Measurements from ENCODE around the gene BCAS4.
"Not testable (repeated sequence)": the region's sequence is repeated elsewhere in the genome, so short reads cannot be mapped to it uniquely, and the experiment has no call there.

BCAS4 gene

DNA sequence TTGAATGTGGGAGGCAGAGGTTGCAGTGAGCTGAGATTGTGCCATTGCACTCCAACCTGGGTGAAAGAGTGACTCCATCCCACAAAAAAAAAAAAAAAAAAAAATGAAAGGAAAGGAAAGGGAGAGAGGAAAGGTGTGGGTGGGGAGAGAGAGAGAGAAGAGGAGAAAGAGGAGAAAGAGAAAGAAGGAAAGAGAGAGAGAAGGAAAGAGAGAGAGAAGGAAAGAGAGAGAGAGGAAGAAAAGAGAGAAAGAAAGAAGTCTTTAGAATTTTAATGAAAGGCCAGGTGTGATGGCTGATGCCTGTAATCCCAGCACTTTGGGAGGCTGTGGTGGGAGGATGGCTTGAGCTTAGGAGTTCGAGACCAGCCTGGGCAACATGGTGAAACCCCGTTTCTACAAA lies 7.7 kb upstream of the BCAS4 start:
- DNase-seq (ENCODE audit: insufficient read length, low spot score) (no peak), FAIRE-seq (no peak)
- TF ChIP-seq PAX5 (IDR thresholded peaks at IDR 0.05; ENCODE audit: insufficient read depth, low read length, severe bottlenecking), result no peak
- no peak for TF ChIP-seq POLR2A (IDR thresholded peaks at IDR 0.05; ENCODE audit: low read depth, low read length)
- TF ChIP-seq POLR2AphosphoS5 (IDR thresholded peaks at IDR 0.05; ENCODE audit: low read depth, low read length), result no peak

DNA sequence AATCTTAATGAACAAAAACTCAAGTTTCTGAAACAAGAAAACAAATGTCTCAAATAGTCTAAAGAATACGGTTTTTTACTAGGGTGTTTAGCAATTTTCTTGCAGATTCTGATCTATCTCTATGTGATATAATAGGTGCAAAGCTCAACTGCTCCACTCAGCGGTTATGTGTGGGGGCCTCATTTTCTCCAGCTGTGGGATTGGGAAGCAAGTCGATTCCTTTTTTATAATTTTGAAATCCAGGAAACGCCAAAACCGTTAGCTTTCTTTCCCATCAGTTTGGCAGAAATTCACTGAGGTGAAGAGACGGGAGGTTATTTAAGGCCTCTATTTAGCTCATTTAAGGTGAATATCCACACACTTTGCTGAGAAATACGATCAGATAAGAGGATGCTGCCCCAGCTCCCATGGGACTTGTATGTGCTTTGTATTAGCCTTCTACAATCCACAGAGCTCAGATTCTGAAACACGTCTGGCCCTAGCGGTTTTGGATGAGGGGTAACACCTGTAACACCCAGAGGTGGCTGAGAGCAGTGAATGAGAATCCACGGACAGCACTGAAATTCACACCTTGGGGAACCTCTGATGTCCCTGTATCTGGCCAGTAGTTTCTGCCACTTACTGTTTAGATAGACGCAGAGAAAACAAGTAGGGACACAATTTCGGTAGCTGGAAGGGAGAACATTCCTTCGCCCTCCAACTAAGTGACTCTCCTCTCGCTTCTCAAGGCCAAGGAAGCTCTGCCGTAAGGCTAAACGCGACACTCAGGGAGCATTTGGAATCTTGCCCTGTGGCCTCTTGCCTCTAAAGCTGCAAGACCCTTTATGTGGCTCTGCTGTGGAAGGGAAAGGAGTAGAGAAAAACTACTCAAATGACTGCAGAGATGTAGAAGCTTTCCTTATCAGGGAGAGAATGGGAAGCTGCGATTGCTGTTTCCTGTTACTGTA lies 6.5 kb upstream of the BCAS4 start:
- FAIRE-seq (no peak), DNase-seq (ENCODE audit: insufficient read length, low spot score) (no peak)
- TF ChIP-seq PAX5 (IDR thresholded peaks at IDR 0.05; ENCODE audit: insufficient read depth, low read length, severe bottlenecking), result no peak
- no peak for TF ChIP-seq POLR2A (IDR thresholded peaks at IDR 0.05; ENCODE audit: low read depth, low read length)
- no peak for TF ChIP-seq POLR2AphosphoS5 (IDR thresholded peaks at IDR 0.05; ENCODE audit: low read depth, low read length)
- no peak for TF ChIP-seq SPI1 (IDR thresholded peaks at IDR 0.05; ENCODE audit: low read depth, low read length)
- TF ChIP-seq POU2F2 (IDR thresholded peaks at IDR 0.05; ENCODE audit: low read depth, low read length), result no peak
- TF ChIP-seq TAF1 (IDR thresholded peaks at IDR 0.05; ENCODE audit: low read depth, low read length), result no peak

GRCh38 chr20:50789968-50790650 lies 4.8 kb upstream of the BCAS4 start:
- FAIRE-seq, result no peak

DNA sequence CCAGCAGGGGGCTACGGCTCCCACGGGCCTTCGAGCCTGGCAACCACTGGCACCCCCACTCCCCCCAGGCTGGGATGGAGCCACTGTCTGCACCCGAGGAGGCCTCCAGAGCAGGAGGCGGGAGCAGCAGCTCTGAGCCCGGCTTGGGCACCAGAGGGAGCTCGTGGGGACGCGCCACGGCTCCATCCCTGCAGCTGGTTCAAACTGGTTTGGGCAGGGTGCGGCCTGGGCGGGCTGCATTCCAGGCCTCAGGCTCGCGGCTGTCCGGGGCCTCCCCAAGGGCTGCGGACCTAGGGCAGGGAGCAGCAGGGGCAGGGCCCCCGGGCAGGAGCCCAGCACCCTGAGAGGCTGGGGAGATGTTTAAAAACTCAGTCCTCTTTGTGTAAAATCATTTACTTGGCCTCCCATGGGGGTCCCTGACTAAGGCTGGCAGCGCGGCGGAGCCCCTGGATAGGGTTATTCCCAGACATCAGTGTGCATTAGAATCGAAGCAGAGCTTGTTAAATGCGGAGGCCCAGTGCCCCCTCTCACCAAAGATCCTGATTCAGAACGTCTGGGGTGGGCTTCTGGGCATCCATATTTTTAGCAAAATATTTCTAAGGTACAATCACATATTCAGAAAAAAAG lies 4.1 kb upstream of the BCAS4 start:
- DNase-seq (ENCODE audit: insufficient read length, low spot score) (peak; percentile 80), FAIRE-seq (peak; percentile 76)
- TF ChIP-seq SPI1 (IDR thresholded peaks at IDR 0.05; ENCODE audit: low read depth, low read length) (no peak), POLR2A (IDR thresholded peaks at IDR 0.05; ENCODE audit: low read depth, low read length) (peak; percentile 57; the same call in 1 of the 2 replicates), POU2F2 (IDR thresholded peaks at IDR 0.05; ENCODE audit: low read depth, low read length) (no peak), PAX5 (IDR thresholded peaks at IDR 0.05; ENCODE audit: insufficient read depth, low read length, severe bottlenecking) (no peak), TAF1 (IDR thresholded peaks at IDR 0.05; ENCODE audit: low read depth, low read length) (no peak), POLR2AphosphoS5 (IDR thresholded peaks at IDR 0.05; ENCODE audit: low read depth, low read length) (peak; percentile 63; the same call in 1 of the 2 replicates)

More at GRCh38 chr20:50789968-50790650, 4.8 kb upstream of the BCAS4 start:
- no peak for DNase-seq (ENCODE audit: insufficient read length, low spot score)
- no peak for TF ChIP-seq POLR2A (IDR thresholded peaks at IDR 0.05; ENCODE audit: low read depth, low read length)
- no peak for TF ChIP-seq SPI1 (IDR thresholded peaks at IDR 0.05; ENCODE audit: low read depth, low read length)
- TF ChIP-seq POLR2AphosphoS5 (IDR thresholded peaks at IDR 0.05; ENCODE audit: low read depth, low read length), result no peak
- TF ChIP-seq TAF1 (IDR thresholded peaks at IDR 0.05; ENCODE audit: low read depth, low read length), result no peak
- TF ChIP-seq POU2F2 (IDR thresholded peaks at IDR 0.05; ENCODE audit: low read depth, low read length), result no peak
- TF ChIP-seq PAX5 (IDR thresholded peaks at IDR 0.05; ENCODE audit: insufficient read depth, low read length, severe bottlenecking), result no peak

- FAIRE-seq (no peak), DNase-seq (ENCODE audit: insufficient read length, low spot score) (no peak)
- TF ChIP-seq SPI1 (IDR thresholded peaks at IDR 0.05; ENCODE audit: low read depth, low read length) (no peak), POLR2AphosphoS5 (IDR thresholded peaks at IDR 0.05; ENCODE audit: low read depth, low read length) (no peak), TAF1 (IDR thresholded peaks at IDR 0.05; ENCODE audit: low read depth, low read length) (no peak), POLR2A (IDR thresholded peaks at IDR 0.05; ENCODE audit: low read depth, low read length) (no peak)
These were observed 1.9 kb upstream of the BCAS4 start for GRCh38 chr20:50792708-50793574.

DNA sequence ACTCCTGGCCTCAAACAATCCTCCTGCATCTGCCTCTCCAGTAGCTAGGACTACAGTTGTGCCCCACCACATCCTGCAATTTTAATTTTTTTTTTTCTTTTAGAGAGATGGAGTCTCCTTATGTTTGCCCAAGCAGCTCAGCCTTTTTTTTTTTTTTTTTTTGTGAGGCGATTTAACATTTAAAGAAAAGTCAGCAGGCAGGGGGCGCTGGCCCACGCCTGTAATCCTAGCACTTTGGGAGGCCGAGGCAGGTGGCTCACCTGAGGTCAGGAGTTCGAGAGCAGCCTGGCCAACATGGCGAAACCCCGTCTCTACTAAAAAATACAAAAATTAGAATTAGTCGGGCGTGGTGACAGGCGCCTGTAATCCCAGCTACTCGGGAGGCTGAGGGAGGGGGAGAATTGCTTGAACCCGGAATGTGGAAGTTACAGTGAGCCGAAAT lies 1.3 kb upstream of the BCAS4 start:
- FAIRE-seq; DNase-seq (ENCODE audit: insufficient read length, low spot score): not testable (repeated sequence)

GRCh38 chr20:50794181-50794845 lies 548 bp upstream of the BCAS4 start:
- FAIRE-seq (no peak), DNase-seq (ENCODE audit: insufficient read length, low spot score) (no peak)
- no peak for TF ChIP-seq POLR2AphosphoS5 (IDR thresholded peaks at IDR 0.05; ENCODE audit: low read depth, low read length)
- no peak for TF ChIP-seq POLR2A (IDR thresholded peaks at IDR 0.05; ENCODE audit: low read depth, low read length)
- TF ChIP-seq POU2F2 (IDR thresholded peaks at IDR 0.05; ENCODE audit: low read depth, low read length), result no peak
- TF ChIP-seq TAF1 (IDR thresholded peaks at IDR 0.05; ENCODE audit: low read depth, low read length), result no peak
- no peak for TF ChIP-seq PAX5 (IDR thresholded peaks at IDR 0.05; ENCODE audit: insufficient read depth, low read length, severe bottlenecking)
- TF ChIP-seq SPI1 (IDR thresholded peaks at IDR 0.05; ENCODE audit: low read depth, low read length), result no peak

GRCh38 chr20:50797142-50797541 lies 2.3 kb downstream of the BCAS4 start:
- DNase-seq (ENCODE audit: insufficient read length, low spot score), result no peak
- no peak for FAIRE-seq
- TF ChIP-seq PAX5 (IDR thresholded peaks at IDR 0.05; ENCODE audit: insufficient read depth, low read length, severe bottlenecking) (no peak), POLR2A (IDR thresholded peaks at IDR 0.05; ENCODE audit: low read depth, low read length) (no peak), SPI1 (IDR thresholded peaks at IDR 0.05; ENCODE audit: low read depth, low read length) (no peak), TAF1 (IDR thresholded peaks at IDR 0.05; ENCODE audit: low read depth, low read length) (no peak), POU2F2 (IDR thresholded peaks at IDR 0.05; ENCODE audit: low read depth, low read length) (no peak), POLR2AphosphoS5 (IDR thresholded peaks at IDR 0.05; ENCODE audit: low read depth, low read length) (no peak)
